Neural cell (in vitro differentiated cells): ENCODE data around the gene CISD3. TPM values are rescaled to one million over a fixed set of nuclear protein-coding genes. Genes with fewer than 3 reads are reported as not detected.

Experiments used
- H2AFZ ChIP-seq: fragments of 200-600, 300-800 bp; sonication (generic), shearing (Covaris generic); 2 replicates; pipeline ENCODE4 v1.6.0; 2014; ENCODE audit warnings: low read depth, mild to moderate bottlenecking, antibody characterized with exemption, low read length, moderate library complexity
- H3F3A ChIP-seq: fragments of 200-600 bp; shearing (Covaris generic); 2 replicates; pipeline ENCODE4 v1.6.1; 2016; ENCODE audit warnings: mild to moderate bottlenecking, moderate library complexity, mixed read lengths, antibody characterized with exemption, low read length; ENCODE audit not compliant: insufficient read depth, poor library complexity, severe bottlenecking
- H3K27ac ChIP-seq: fragments of 200-600, 300-800 bp; sonication (generic), shearing (Covaris generic); 2 replicates; pipeline ENCODE4 v1.5.1; 2014; ENCODE audit warnings: mild to moderate bottlenecking, low read length, moderate library complexity
- H3K27me3 ChIP-seq: fragments of 300-800, 200-600 bp; sonication (generic), shearing (Covaris generic); 2 replicates; pipeline ENCODE4 v1.6.0; 2014; ENCODE audit warnings: mild to moderate bottlenecking, low read depth, low read length, moderate library complexity; ENCODE audit not compliant: insufficient read depth
- H3K36me3 ChIP-seq: fragments of 300-800, 200-600 bp; sonication (generic), shearing (Covaris generic); 2 replicates; pipeline ENCODE4 v1.5.1; 2014; ENCODE audit warnings: mild to moderate bottlenecking, antibody characterized with exemption, low read length, moderate library complexity; ENCODE audit not compliant: insufficient read depth
- H3K4me2 ChIP-seq: fragments of 300-800, 200-600 bp; sonication (generic), shearing (Covaris generic); 2 replicates; pipeline ENCODE4 v1.6.0; 2014; ENCODE audit warnings: mild to moderate bottlenecking, low read length
- H3K4me3 ChIP-seq: fragments of 300-800, 200-600 bp; sonication (generic), shearing (Covaris generic); 2 replicates; pipeline ENCODE4 v1.5.1; 2014; ENCODE audit warnings: mild to moderate bottlenecking, low read length, moderate library complexity
- H3K79me2 ChIP-seq: fragments of 200-600 bp; shearing (Covaris generic); replicated peaks from 2 replicates; pipeline ENCODE4 v1.6.0; 2014; ENCODE audit warnings: mild to moderate bottlenecking, low read length, moderate library complexity; ENCODE audit not compliant: insufficient read depth
- H3K9ac ChIP-seq: fragments of 300-800, 200-600 bp; sonication (generic), shearing (Covaris generic); 2 replicates; pipeline ENCODE4 v1.6.1; 2016; ENCODE audit warnings: mild to moderate bottlenecking, low read length, mixed read lengths
- H3K9me2 ChIP-seq: fragments of 200-600 bp; shearing (Covaris generic); 2 replicates; pipeline ENCODE4 v1.6.1; 2016; ENCODE audit warnings: mild to moderate bottlenecking, low read length, mixed read lengths; ENCODE audit not compliant: insufficient read depth
- H3K9me3 ChIP-seq: fragments of 200-600, 300-800 bp; sonication (generic), shearing (Covaris generic); 2 replicates; pipeline ENCODE4 v1.6.1; 2016; ENCODE audit warnings: mild to moderate bottlenecking, mixed run types, low read length, moderate library complexity, mixed read lengths
- H4K20me1 ChIP-seq: fragments of 200-600 bp; shearing (Covaris generic); 2 replicates; pipeline ENCODE4 v1.6.1; 2016; ENCODE audit warnings: mild to moderate bottlenecking, mixed run types; ENCODE audit not compliant: insufficient read depth
- EP300 ChIP-seq: fragments of 450-650 bp; conservative IDR thresholded peaks from 2 replicates; pipeline ENCODE4 v1.6.1; 2014; ENCODE audit warnings: antibody characterized with exemption, mild to moderate bottlenecking, moderate library complexity; ENCODE audit not compliant: poor library complexity, severe bottlenecking
- EZH2 ChIP-seq: fragments of 200-600, 300-800 bp; shearing (Covaris generic), sonication (generic); IDR thresholded peaks from 2 replicates; pipeline ENCODE4 v1.6.1; 2014; ENCODE audit warnings: antibody characterized with exemption, low read length, borderline replicate concordance, mild to moderate bottlenecking; ENCODE audit not compliant: insufficient read depth, poor library complexity, severe bottlenecking
- MXI1 ChIP-seq: fragments of 450-650 bp; conservative IDR thresholded peaks from 2 replicates; pipeline ENCODE4 v1.6.1; 2014; ENCODE audit warnings: antibody characterized with exemption, mild to moderate bottlenecking; ENCODE audit not compliant: poor library complexity, severe bottlenecking
- POLR2AphosphoS5 ChIP-seq: IDR thresholded peaks from 2 replicates; pipeline ENCODE4 v1.6.1; 2012
- RAD21 ChIP-seq: fragments of 450-650 bp; conservative IDR thresholded peaks from 2 replicates; pipeline ENCODE4 v1.6.1; 2014; ENCODE audit warnings: antibody characterized with exemption, mild to moderate bottlenecking, moderate library complexity
- SMC3 ChIP-seq: fragments of 450-650 bp; conservative IDR thresholded peaks from 2 replicates; pipeline ENCODE4 v1.6.1; 2014; ENCODE audit warnings: antibody characterized with exemption, mild to moderate bottlenecking, moderate library complexity; ENCODE audit not compliant: poor library complexity
- TAF1 ChIP-seq: IDR thresholded peaks from 2 replicates; pipeline ENCODE4 v1.6.1; 2012; ENCODE audit warnings: low read depth
- polyA plus RNA-seq: library from polyadenylated mRNA; depleted of rRNA; stranded (reverse); fragments of >200 nt; gene quantifications from 2 replicates; pipeline ENCODE4 v1.2.3, GENCODE V29; 2014
- TF ChIP-seq, protein P1 (sequence below): IDR thresholded peaks from 2 replicates; pipeline ENCODE4 v1.6.1; 2012; ENCODE audit warnings: borderline replicate concordance
- TF ChIP-seq, protein P2 (sequence below): fragments of 450-650 bp; IDR thresholded peaks from 2 replicates; pipeline ENCODE4 v1.5.1; 2014; ENCODE audit warnings: antibody characterized with exemption, mild to moderate bottlenecking, moderate library complexity; ENCODE audit not compliant: poor library complexity, severe bottlenecking

Gene CISD3
- polyA plus RNA-seq, 1 donor from 2014 or later, result 1.2 TPM

DNA sequence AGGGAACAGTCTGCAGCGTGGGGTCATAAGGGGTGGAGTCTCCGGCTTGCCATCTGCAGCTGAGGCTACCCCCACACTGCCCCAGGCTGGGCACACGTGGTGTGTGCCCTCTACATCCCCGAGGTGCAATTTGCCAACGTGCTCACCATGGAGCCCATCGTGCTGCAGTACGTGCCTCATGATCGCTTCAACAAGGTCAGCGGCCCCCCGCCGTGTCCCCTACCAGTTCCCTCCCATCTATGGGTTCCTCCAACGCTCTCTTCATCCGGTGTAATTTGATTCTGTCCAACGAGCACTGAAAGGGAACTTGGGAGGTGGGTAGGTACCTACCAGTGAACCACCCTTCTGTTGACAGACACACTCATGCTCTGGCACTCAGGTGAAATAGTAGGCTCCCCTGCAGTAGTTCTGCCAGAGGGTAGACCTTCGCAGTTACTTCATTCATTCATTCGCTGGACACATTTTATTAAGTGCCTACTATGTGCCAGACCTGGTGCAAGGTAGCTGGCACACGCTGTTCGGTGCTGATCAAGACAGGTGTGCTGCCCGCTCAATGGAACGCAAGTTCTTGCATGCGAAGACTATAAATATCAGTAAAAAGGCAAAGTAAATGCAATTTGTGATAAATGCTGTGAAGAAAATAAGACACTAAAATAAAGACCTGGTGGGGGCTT, 22.3 kb upstream of the CISD3 start:
- Histone ChIP-seq H3K9me2 (no peaks in the 10 kb centered on the region), H4K20me1 (no peaks in the 10 kb centered on the region), H3K36me3 (no peaks in the 10 kb centered on the region), H3F3A (no peaks in the 10 kb centered on the region), H3K79me2 (peaks cover 19% of the 10 kb centered on the region), H3K4me3 (peak overlapping the region; percentile 91), H3K27me3 (peaks cover 16% of the 10 kb centered on the region), H3K9ac (no peak overlapping the region), H2AFZ (no peak overlapping the region), H3K27ac (no peak overlapping the region), H3K4me2 (no peak overlapping the region), H3K9me3 (no peaks in the 10 kb centered on the region)
- TF ChIP-seq MXI1 (no peak), EP300 (no peak), TAF1 (no peak), RAD21 (no peak), EZH2 (no peak), POLR2AphosphoS5 (no peak), SMC3 (no peak)
- TF ChIP-seq, protein P1, sequence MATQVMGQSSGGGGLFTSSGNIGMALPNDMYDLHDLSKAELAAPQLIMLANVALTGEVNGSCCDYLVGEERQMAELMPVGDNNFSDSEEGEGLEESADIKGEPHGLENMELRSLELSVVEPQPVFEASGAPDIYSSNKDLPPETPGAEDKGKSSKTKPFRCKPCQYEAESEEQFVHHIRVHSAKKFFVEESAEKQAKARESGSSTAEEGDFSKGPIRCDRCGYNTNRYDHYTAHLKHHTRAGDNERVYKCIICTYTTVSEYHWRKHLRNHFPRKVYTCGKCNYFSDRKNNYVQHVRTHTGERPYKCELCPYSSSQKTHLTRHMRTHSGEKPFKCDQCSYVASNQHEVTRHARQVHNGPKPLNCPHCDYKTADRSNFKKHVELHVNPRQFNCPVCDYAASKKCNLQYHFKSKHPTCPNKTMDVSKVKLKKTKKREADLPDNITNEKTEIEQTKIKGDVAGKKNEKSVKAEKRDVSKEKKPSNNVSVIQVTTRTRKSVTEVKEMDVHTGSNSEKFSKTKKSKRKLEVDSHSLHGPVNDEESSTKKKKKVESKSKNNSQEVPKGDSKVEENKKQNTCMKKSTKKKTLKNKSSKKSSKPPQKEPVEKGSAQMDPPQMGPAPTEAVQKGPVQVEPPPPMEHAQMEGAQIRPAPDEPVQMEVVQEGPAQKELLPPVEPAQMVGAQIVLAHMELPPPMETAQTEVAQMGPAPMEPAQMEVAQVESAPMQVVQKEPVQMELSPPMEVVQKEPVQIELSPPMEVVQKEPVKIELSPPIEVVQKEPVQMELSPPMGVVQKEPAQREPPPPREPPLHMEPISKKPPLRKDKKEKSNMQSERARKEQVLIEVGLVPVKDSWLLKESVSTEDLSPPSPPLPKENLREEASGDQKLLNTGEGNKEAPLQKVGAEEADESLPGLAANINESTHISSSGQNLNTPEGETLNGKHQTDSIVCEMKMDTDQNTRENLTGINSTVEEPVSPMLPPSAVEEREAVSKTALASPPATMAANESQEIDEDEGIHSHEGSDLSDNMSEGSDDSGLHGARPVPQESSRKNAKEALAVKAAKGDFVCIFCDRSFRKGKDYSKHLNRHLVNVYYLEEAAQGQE, result no peak
- TF ChIP-seq, protein P2, sequence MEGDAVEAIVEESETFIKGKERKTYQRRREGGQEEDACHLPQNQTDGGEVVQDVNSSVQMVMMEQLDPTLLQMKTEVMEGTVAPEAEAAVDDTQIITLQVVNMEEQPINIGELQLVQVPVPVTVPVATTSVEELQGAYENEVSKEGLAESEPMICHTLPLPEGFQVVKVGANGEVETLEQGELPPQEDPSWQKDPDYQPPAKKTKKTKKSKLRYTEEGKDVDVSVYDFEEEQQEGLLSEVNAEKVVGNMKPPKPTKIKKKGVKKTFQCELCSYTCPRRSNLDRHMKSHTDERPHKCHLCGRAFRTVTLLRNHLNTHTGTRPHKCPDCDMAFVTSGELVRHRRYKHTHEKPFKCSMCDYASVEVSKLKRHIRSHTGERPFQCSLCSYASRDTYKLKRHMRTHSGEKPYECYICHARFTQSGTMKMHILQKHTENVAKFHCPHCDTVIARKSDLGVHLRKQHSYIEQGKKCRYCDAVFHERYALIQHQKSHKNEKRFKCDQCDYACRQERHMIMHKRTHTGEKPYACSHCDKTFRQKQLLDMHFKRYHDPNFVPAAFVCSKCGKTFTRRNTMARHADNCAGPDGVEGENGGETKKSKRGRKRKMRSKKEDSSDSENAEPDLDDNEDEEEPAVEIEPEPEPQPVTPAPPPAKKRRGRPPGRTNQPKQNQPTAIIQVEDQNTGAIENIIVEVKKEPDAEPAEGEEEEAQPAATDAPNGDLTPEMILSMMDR, result no peak

DNA sequence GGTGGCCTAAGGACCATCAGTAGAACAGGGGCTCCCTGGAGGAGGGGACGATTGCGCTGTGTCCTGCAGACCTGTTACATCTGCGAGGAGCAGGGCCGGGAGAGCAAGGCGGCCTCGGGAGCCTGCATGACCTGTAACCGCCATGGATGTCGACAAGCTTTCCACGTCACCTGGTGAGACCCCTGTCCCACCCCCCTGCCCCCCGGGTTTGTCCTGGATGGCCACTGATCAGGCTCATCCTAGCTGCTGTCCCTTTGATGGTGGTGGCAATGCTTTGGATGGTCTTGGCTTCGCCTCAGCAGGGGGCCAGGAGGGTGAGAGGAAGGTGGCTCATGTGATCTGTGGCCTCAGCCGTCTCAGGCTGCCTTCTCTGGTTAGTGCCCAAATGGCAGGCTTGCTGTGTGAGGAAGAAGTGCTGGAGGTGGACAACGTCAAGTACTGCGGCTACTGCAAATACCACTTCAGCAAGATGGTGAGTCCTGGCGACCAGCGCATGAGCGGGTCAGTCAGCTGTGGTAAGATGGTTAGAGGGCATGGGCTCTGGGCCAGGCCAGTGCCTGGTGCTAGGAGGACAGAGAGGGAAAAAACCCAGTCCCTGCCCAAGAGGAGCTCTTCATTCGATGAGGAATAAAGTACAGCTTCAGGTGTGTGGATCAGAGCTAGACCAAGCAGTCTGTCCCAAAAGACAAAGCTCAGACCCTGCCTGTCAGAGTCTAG, 20.9 kb upstream of the CISD3 start:
- H3K4me2 ChIP-seq, result no peak overlapping the region
- no peaks in the 10 kb centered on the region for H4K20me1 ChIP-seq
- H3K36me3 ChIP-seq, result no peaks in the 10 kb centered on the region
- no peak overlapping the region for H3K27ac ChIP-seq
- H3K9me3 ChIP-seq, result no peaks in the 10 kb centered on the region
- no peaks in the 10 kb centered on the region for H3F3A ChIP-seq
- no peak overlapping the region for H3K9ac ChIP-seq
- H3K27me3 ChIP-seq, result peaks cover 2% of the 10 kb centered on the region
- no peak overlapping the region for H3K4me3 ChIP-seq
- TF ChIP-seq TAF1 (no peak), RAD21 (no peak), EZH2 (no peak), MXI1 (no peak), POLR2AphosphoS5 (no peak), SMC3 (no peak), EP300 (no peak)
- TF ChIP-seq, protein P2, result no peak
- TF ChIP-seq, protein P1, result no peak
- H3K79me2 ChIP-seq, result peaks cover 16% of the 10 kb centered on the region
- no peaks in the 10 kb centered on the region for H3K9me2 ChIP-seq
- no peak overlapping the region for H2AFZ ChIP-seq
